NT2/D1 (cell line): ENCODE results near the gene BUD23.

ENCODE experiments used
- YY1 ChIP-seq: IDR thresholded peaks from 2 replicates; pipeline ENCODE4 v1.6.1; 2011; ENCODE audit not compliant: insufficient read length, insufficient read depth
- ZNF274 ChIP-seq: IDR thresholded peaks from 2 replicates; pipeline ENCODE4 v1.6.1; 2011; ENCODE audit warnings: mild to moderate bottlenecking, low read depth, low read length

GRCh38 chr7:73706126-73707044 lies 23.0 kb downstream of the BUD23 start:
- TF ChIP-seq ZNF274 (no peak), YY1 (no peak)
